SU-DHL-6 (cell line): ENCODE data around the gene CORO7.

ENCODE experiments used
- EZH2phosphoT487 ChIP-seq: fragments of 200-600 bp; sonication (generic), shearing (Covaris generic); conservative IDR thresholded peaks from 2 replicates; pipeline ENCODE4 v1.6.1; 2018; ENCODE audit warnings: mild to moderate bottlenecking, antibody characterized with exemption, low read length, moderate library complexity, mixed read lengths
- TF ChIP-seq, protein P1 (sequence below): fragments of 200-600 bp; sonication (generic); IDR thresholded peaks from one replicate; pipeline ENCODE4 v1.5.1; 2017; ENCODE audit warnings: antibody characterized with exemption, mild to moderate bottlenecking, low read length, moderate library complexity; ENCODE audit not compliant: insufficient read depth, poor library complexity, severe bottlenecking

GRCh38 chr16:4350787-4351659, 65.4 kb downstream of the CORO7 start, which contains the start of gene PAM16:
- TF ChIP-seq, protein P1, sequence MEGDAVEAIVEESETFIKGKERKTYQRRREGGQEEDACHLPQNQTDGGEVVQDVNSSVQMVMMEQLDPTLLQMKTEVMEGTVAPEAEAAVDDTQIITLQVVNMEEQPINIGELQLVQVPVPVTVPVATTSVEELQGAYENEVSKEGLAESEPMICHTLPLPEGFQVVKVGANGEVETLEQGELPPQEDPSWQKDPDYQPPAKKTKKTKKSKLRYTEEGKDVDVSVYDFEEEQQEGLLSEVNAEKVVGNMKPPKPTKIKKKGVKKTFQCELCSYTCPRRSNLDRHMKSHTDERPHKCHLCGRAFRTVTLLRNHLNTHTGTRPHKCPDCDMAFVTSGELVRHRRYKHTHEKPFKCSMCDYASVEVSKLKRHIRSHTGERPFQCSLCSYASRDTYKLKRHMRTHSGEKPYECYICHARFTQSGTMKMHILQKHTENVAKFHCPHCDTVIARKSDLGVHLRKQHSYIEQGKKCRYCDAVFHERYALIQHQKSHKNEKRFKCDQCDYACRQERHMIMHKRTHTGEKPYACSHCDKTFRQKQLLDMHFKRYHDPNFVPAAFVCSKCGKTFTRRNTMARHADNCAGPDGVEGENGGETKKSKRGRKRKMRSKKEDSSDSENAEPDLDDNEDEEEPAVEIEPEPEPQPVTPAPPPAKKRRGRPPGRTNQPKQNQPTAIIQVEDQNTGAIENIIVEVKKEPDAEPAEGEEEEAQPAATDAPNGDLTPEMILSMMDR = no peak
- no peak for TF ChIP-seq EZH2phosphoT487
